GM23248 (cell line): ENCODE measurements around the gene CLDN1. TPM values are rescaled to one million over a fixed set of nuclear protein-coding genes. Genes with fewer than 3 reads are reported as not detected.

Experiments
- DNase-seq: peaks from one replicate; pipeline ENCODE4 v3.0.0-alpha.2; 2015
- H2AFZ ChIP-seq: fragments of 200-600 bp; sonication (generic); 2 replicates; pipeline ENCODE4 v1.6.1; 2016; ENCODE audit warnings: antibody characterized with exemption
- H3F3A ChIP-seq: fragments of 200-600 bp; sonication (generic); 2 replicates; pipeline ENCODE4 v1.6.1; 2016; ENCODE audit warnings: mild to moderate bottlenecking, antibody characterized with exemption, mixed run types; ENCODE audit not compliant: insufficient read depth
- H3K27ac ChIP-seq: fragments of 200-600 bp; sonication (generic); 2 replicates; pipeline ENCODE4 v1.5.1; 2016; ENCODE audit warnings: mild to moderate bottlenecking
- H3K27me3 ChIP-seq: fragments of 200-600 bp; sonication (generic); replicated peaks from 2 replicates; pipeline ENCODE4 v1.6.1; 2016; ENCODE audit warnings: mild to moderate bottlenecking; ENCODE audit not compliant: insufficient read depth
- H3K36me3 ChIP-seq: fragments of 200-600 bp; sonication (generic); 2 replicates; pipeline ENCODE4 v1.6.1; 2016; ENCODE audit warnings: low read depth, mild to moderate bottlenecking
- H3K4me1 ChIP-seq: fragments of 200-600 bp; sonication (generic); 2 replicates; pipeline ENCODE4 v1.6.1; 2016; ENCODE audit warnings: mild to moderate bottlenecking; ENCODE audit not compliant: insufficient read depth
- H3K4me2 ChIP-seq: fragments of 200-600 bp; sonication (generic); one replicate; pipeline ENCODE4 v1.6.1; 2016; ENCODE audit warnings: mild to moderate bottlenecking; ENCODE audit not compliant: unreplicated experiment
- H3K4me3 ChIP-seq: fragments of 200-600 bp; sonication (generic); 2 replicates; pipeline ENCODE4 v1.5.1; 2016; ENCODE audit warnings: mild to moderate bottlenecking
- H3K79me2 ChIP-seq: fragments of 200-600 bp; sonication (generic); 2 replicates; pipeline ENCODE4 v1.6.1; 2016; ENCODE audit warnings: mild to moderate bottlenecking; ENCODE audit not compliant: insufficient read depth
- H3K9ac ChIP-seq: fragments of 200-600 bp; sonication (generic); 2 replicates; pipeline ENCODE4 v1.6.1; 2016; ENCODE audit warnings: mild to moderate bottlenecking
- H3K9me2 ChIP-seq: fragments of 200-600 bp; sonication (generic); 2 replicates; pipeline ENCODE4 v1.6.1; 2016; ENCODE audit warnings: mixed run types, mild to moderate bottlenecking, moderate library complexity; ENCODE audit not compliant: insufficient read depth
- H3K9me3 ChIP-seq: fragments of 200-600 bp; sonication (generic); one replicate; pipeline ENCODE4 v1.6.1; 2017; ENCODE audit warnings: low read depth
- H4K20me1 ChIP-seq: fragments of 200-600 bp; sonication (generic); 2 replicates; pipeline ENCODE4 v1.6.0; 2016; ENCODE audit not compliant: insufficient read depth
- EZH2 ChIP-seq: fragments of 200-600 bp; sonication (generic); IDR thresholded peaks from 2 replicates; pipeline ENCODE4 v1.6.1; 2018; ENCODE audit warnings: antibody characterized with exemption, mild to moderate bottlenecking; ENCODE audit not compliant: insufficient read depth, poor library complexity, severe bottlenecking
- EZH2phosphoT487 ChIP-seq: fragments of 200-600 bp; sonication (generic); IDR thresholded peaks from 2 replicates; pipeline ENCODE4 v1.6.1; 2018; ENCODE audit warnings: antibody characterized with exemption, moderate library complexity, mild to moderate bottlenecking, low read depth; ENCODE audit not compliant: insufficient read depth
- WGBS, 2 experiments: methylation state at CpG; one replicate each; pipeline ENCODE4 v1.1.6; 2015 to 2017; ENCODE audit warnings: low lambda C conversion rate in 2 of 2, low coverage in 1 of 2; ENCODE audit errors: missing lambda C conversion rate in 2 of 2; 5-methylcytosine and 5-hydroxymethylcytosine counted together
- in situ Hi-C: fragments of 300-500 bp; cut with MboI; formaldehyde crosslinking; loops from 2 replicates; pipeline ENCODE4 v1.15.0; 2020
- polyA plus RNA-seq: library from polyadenylated mRNA; unstranded; fragments of >200 nt; fragmentation: Nextera tagmentation; extraction: Ambion mirVana; gene quantifications from 2 replicates; pipeline ENCODE4 v1.2.1, GENCODE V29; 2016
- total RNA-seq: library from RNA; depleted of rRNA; stranded (reverse); fragments of >200 nt; shearing (Covaris generic); gene quantifications from 2 replicates; pipeline ENCODE4 v1.2.3, GENCODE V29; 2014

CLDN1 gene
- total and polyA plus RNA-seq, 2 experiments from 2014 or later = 0.19 to 0.32 TPM

GRCh38 chr3:190291994-190292584 is 30.2 kb downstream of the CLDN1 start:
- Histone ChIP-seq H3F3A (no peaks in the 10 kb centered on the region), H3K9me3 (no peaks in the 10 kb centered on the region), H3K9me2 (no peaks in the 10 kb centered on the region), H3K36me3 (no peaks in the 10 kb centered on the region), H3K27ac (no peak overlapping the region), H4K20me1 (no peaks in the 10 kb centered on the region), H3K9ac (no peak overlapping the region), H3K79me2 (no peaks in the 10 kb centered on the region), H2AFZ (no peak overlapping the region), H3K4me3 (no peak overlapping the region), H3K4me1 (no peaks in the 10 kb centered on the region), H3K27me3 (no peaks in the 10 kb centered on the region), H3K4me2 (no peak overlapping the region)
- TF ChIP-seq EZH2phosphoT487 (no peak), EZH2 (no peak)
- no peak for DNase-seq
- in situ Hi-C loops = no loop called here
- 17% methylated on average over 3 of the region's 3 CpGs for WGBS, 2 experiments

GRCh38 chr3:190289989-190290388 is 32.3 kb downstream of the CLDN1 start:
- DNase-seq = no peak
- no peak overlapping the region for H3K4me3 ChIP-seq
- no peaks in the 10 kb centered on the region for H3K9me2 ChIP-seq
- H3K36me3 ChIP-seq = no peaks in the 10 kb centered on the region
- no peaks in the 10 kb centered on the region for H3K4me1 ChIP-seq
- H4K20me1 ChIP-seq = no peaks in the 10 kb centered on the region
- in situ Hi-C loops = no loop called here
- H3K9ac ChIP-seq = no peak overlapping the region
- H3K4me2 ChIP-seq = no peak overlapping the region
- H3K9me3 ChIP-seq = no peaks in the 10 kb centered on the region
- no peak overlapping the region for H3K27ac ChIP-seq
- no peaks in the 10 kb centered on the region for H3K27me3 ChIP-seq
- 56 to 57% methylated on average over 2 of the region's 2 CpGs for WGBS, 2 experiments
- no peaks in the 10 kb centered on the region for H3K79me2 ChIP-seq
- no peaks in the 10 kb centered on the region for H3F3A ChIP-seq
- TF ChIP-seq EZH2 = no peak
- no peak for TF ChIP-seq EZH2phosphoT487
- no peak overlapping the region for H2AFZ ChIP-seq

- H3F3A ChIP-seq = no peaks in the 10 kb centered on the region
- H4K20me1 ChIP-seq = no peaks in the 10 kb centered on the region
- H3K79me2 ChIP-seq = no peaks in the 10 kb centered on the region
- H3K4me2 ChIP-seq = no peak overlapping the region
- H3K27ac ChIP-seq = no peak overlapping the region
- no peak overlapping the region for H3K4me3 ChIP-seq
- 62 to 70% methylated on average over 2 of the region's 2 CpGs for WGBS, 2 experiments
- peak; percentile 49 for DNase-seq
- H3K27me3 ChIP-seq = no peaks in the 10 kb centered on the region
- H3K9me2 ChIP-seq = no peaks in the 10 kb centered on the region
- H3K9me3 ChIP-seq = no peaks in the 10 kb centered on the region
- no peak for TF ChIP-seq EZH2
- TF ChIP-seq EZH2phosphoT487 = no peak
- in situ Hi-C loops = no loop called here
- no peak overlapping the region for H3K9ac ChIP-seq
- no peaks in the 10 kb centered on the region for H3K36me3 ChIP-seq
- H2AFZ ChIP-seq = no peak overlapping the region
- no peaks in the 10 kb centered on the region for H3K4me1 ChIP-seq
These were observed 33.4 kb downstream of the CLDN1 start for GRCh38 chr3:190288836-190289235.

- H3K4me3 ChIP-seq = no peak overlapping the region
- no peaks in the 10 kb centered on the region for H3K79me2 ChIP-seq
- DNase-seq = no peak
- no peaks in the 10 kb centered on the region for H4K20me1 ChIP-seq
- no peak overlapping the region for H3K9ac ChIP-seq
- no peaks in the 10 kb centered on the region for H3K9me2 ChIP-seq
- H3F3A ChIP-seq = no peaks in the 10 kb centered on the region
- no peak overlapping the region for H3K4me2 ChIP-seq
- H3K9me3 ChIP-seq = no peaks in the 10 kb centered on the region
- 10 to 14% methylated on average over 1 of the region's 1 CpG for WGBS, 2 experiments
- in situ Hi-C loops = no loop called here
- H3K36me3 ChIP-seq = no peaks in the 10 kb centered on the region
- H2AFZ ChIP-seq = no peak overlapping the region
- peaks cover 6% of the 10 kb centered on the region for H3K4me1 ChIP-seq
- no peak for TF ChIP-seq EZH2phosphoT487
- TF ChIP-seq EZH2 = no peak
- H3K27ac ChIP-seq = no peak overlapping the region
- H3K27me3 ChIP-seq = no peaks in the 10 kb centered on the region
These were observed 36.2 kb downstream of the CLDN1 start for GRCh38 chr3:190286014-190286413.
